Measurements from ENCODE around the gene QRSL1.

- TF ChIP-seq, protein P1, sequence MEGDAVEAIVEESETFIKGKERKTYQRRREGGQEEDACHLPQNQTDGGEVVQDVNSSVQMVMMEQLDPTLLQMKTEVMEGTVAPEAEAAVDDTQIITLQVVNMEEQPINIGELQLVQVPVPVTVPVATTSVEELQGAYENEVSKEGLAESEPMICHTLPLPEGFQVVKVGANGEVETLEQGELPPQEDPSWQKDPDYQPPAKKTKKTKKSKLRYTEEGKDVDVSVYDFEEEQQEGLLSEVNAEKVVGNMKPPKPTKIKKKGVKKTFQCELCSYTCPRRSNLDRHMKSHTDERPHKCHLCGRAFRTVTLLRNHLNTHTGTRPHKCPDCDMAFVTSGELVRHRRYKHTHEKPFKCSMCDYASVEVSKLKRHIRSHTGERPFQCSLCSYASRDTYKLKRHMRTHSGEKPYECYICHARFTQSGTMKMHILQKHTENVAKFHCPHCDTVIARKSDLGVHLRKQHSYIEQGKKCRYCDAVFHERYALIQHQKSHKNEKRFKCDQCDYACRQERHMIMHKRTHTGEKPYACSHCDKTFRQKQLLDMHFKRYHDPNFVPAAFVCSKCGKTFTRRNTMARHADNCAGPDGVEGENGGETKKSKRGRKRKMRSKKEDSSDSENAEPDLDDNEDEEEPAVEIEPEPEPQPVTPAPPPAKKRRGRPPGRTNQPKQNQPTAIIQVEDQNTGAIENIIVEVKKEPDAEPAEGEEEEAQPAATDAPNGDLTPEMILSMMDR (conservative IDR thresholded peaks at IDR 0.05; ENCODE audit: low read depth, low read length), result 0 out of 2 replicates have a peak, but pooled peaks have one; percentile 7
- TF ChIP-seq POLR2A (IDR thresholded peaks at IDR 0.05; ENCODE audit: low read depth, low read length), result no peak
- no peak for TF ChIP-seq FOS (IDR thresholded peaks at IDR 0.05; ENCODE audit: low read depth, low read length)
- no peak for TF ChIP-seq MAFK (IDR thresholded peaks at IDR 0.05; ENCODE audit: low read depth, low read length)
Measured at GRCh38 chr6:106609699-106610098, 19.7 kb upstream of the QRSL1 start.

Measured in IMR-90 (cell line).